NCI-H1436 (cell line): ENCODE data around the gene SYNJ2.

Source experiments
- DNase-seq: peaks from one replicate; lab custom pipeline; 2025; lab: John Stamatoyannopoulos, UW

The SYNJ2 gene

GRCh38 chr6:157982563-157983405, 1.1 kb downstream of the SYNJ2 start:
- no peak for DNase-seq

GRCh38 chr6:157983406-157984119, 1.9 kb downstream of the SYNJ2 start:
- DNase-seq: no peak

GRCh38 chr6:157984128-157984527, 2.5 kb downstream of the SYNJ2 start:
- no peak for DNase-seq

- DNase-seq: no peak
These were observed 3.1 kb downstream of the SYNJ2 start for GRCh38 chr6:157984686-157985225.

- DNase-seq: no peak
These were observed 3.9 kb downstream of the SYNJ2 start for GRCh38 chr6:157985378-157986155.

GRCh38 chr6:157987788-157988699, 6.4 kb downstream of the SYNJ2 start:
- DNase-seq: no peak

- DNase-seq: no peak
These were observed 7.0 kb downstream of the SYNJ2 start for GRCh38 chr6:157988700-157989063.

- no peak for DNase-seq
These were observed 8.1 kb downstream of the SYNJ2 start for GRCh38 chr6:157989541-157990289.

- no peak for DNase-seq
These were observed 8.8 kb downstream of the SYNJ2 start for GRCh38 chr6:157990321-157991066.

- DNase-seq: no peak
These were observed 9.4 kb downstream of the SYNJ2 start for GRCh38 chr6:157991067-157991432.

GRCh38 chr6:157993076-157993475, 11.4 kb downstream of the SYNJ2 start:
- DNase-seq: no peak

GRCh38 chr6:157994125-157994795, 12.6 kb downstream of the SYNJ2 start:
- no peak for DNase-seq

GRCh38 chr6:157995458-157995857, 13.8 kb downstream of the SYNJ2 start:
- DNase-seq: no peak

GRCh38 chr6:157996201-157996712, 14.6 kb downstream of the SYNJ2 start:
- DNase-seq: no peak

GRCh38 chr6:157996918-157997702, 15.4 kb downstream of the SYNJ2 start:
- no peak for DNase-seq

- no peak for DNase-seq
These were observed 16.4 kb downstream of the SYNJ2 start for GRCh38 chr6:157997893-157998608.

GRCh38 chr6:157998707-157999167, 17.1 kb downstream of the SYNJ2 start:
- DNase-seq: no peak
